Measurements from ENCODE around the gene CNTN5. TPM values are rescaled to one million over a fixed set of nuclear protein-coding genes. Genes with fewer than 3 reads are reported as not detected.

Gene CNTN5
- total RNA-seq, 1 donor from 2014 or later = not detected

DNA sequence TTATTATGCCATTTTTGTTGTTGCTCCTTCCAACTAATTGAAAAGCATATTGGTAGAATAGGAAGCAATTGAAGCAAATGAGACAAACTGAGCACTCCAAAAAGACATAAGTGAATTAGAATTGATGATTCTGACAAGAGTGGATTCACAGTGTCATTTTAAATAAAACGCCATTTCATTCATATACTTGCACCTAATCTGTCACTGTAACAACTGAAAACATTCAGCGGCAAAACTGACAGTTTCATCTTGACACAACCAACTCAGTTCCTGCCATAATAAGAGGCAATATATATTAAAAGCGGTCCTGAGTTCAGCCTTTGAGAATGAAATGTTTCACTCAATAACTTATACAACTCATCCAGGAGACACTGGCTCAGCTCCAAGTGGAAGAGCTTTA lies 306.8 kb downstream of the CNTN5 start:
- Mint-ChIP-seq H3K9me3 (ENCODE audit: low read depth) (no peaks in the 10 kb centered on the region), H3K4me1 (ENCODE audit: low read depth) (no peaks in the 10 kb centered on the region)
- DNase-seq (ENCODE audit: low spot score) = no peak

DNA sequence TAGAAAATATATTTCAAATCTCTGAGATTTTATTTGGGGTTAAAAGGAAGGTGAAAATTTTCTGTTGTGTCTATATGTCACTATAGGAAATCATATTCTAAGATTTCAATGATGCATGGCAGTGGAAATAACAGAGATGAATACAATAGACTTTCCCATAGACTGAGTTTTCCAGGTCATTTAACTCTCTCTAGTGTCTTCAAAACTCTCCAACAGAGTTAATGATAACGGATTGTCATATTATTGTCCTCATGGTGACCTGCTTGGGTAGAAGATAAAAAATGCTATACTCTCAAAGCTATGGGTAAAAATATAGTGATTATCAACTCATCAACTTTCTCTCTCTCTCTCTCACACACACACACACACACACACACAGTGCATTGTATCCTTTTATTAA lies 312.9 kb downstream of the CNTN5 start:
- DNase-seq (ENCODE audit: low spot score) = no peak
- Mint-ChIP-seq H3K27me3 (ENCODE audit: low read depth) (peaks cover 22% of the 10 kb centered on the region), H3K4me1 (ENCODE audit: low read depth) (no peaks in the 10 kb centered on the region), H3K9me3 (ENCODE audit: low read depth) (no peaks in the 10 kb centered on the region), H3K4me3 (ENCODE audit: unreplicated experiment) (no peak overlapping the region), H3K27ac (ENCODE audit: unreplicated experiment) (no peak overlapping the region), H3K36me3 (ENCODE audit: low read depth) (no peaks in the 10 kb centered on the region)
- TF ChIP-seq, protein P1, sequence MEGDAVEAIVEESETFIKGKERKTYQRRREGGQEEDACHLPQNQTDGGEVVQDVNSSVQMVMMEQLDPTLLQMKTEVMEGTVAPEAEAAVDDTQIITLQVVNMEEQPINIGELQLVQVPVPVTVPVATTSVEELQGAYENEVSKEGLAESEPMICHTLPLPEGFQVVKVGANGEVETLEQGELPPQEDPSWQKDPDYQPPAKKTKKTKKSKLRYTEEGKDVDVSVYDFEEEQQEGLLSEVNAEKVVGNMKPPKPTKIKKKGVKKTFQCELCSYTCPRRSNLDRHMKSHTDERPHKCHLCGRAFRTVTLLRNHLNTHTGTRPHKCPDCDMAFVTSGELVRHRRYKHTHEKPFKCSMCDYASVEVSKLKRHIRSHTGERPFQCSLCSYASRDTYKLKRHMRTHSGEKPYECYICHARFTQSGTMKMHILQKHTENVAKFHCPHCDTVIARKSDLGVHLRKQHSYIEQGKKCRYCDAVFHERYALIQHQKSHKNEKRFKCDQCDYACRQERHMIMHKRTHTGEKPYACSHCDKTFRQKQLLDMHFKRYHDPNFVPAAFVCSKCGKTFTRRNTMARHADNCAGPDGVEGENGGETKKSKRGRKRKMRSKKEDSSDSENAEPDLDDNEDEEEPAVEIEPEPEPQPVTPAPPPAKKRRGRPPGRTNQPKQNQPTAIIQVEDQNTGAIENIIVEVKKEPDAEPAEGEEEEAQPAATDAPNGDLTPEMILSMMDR (IDR thresholded peaks at IDR 0.05) = no peak

More for the DNA sequence above, 306.8 kb downstream of the CNTN5 start:
- Mint-ChIP-seq H3K27me3 (ENCODE audit: low read depth) (peaks cover 28% of the 10 kb centered on the region), H3K27ac (ENCODE audit: unreplicated experiment) (no peak overlapping the region), H3K36me3 (ENCODE audit: low read depth) (no peaks in the 10 kb centered on the region), H3K4me3 (ENCODE audit: unreplicated experiment) (no peak overlapping the region)
- TF ChIP-seq, protein P1 (IDR thresholded peaks at IDR 0.05) = no peak

DNA sequence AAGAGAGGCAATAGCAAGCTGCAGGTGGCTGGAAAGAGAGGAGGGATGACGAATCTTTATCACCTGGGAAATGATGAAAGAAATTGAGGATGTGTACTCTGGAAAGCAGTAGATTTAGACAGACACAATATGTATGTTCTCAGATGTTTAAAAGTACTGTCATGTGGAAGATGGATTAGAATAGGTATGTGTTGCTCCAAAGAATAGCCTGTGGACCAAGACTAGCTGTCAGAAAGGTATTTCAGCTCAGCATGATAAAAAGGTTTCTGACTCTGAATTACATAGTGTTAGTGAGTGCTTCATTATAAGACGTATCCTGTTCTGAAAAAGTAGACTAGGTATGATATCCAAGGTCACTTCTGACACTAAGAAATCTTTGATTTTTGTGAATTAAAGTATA lies 322.4 kb downstream of the CNTN5 start:
- H3K4me1 Mint-ChIP-seq (ENCODE audit: low read depth) = no peaks in the 10 kb centered on the region
- H3K27me3 Mint-ChIP-seq (ENCODE audit: low read depth) = peaks cover 4% of the 10 kb centered on the region
- H3K4me3 Mint-ChIP-seq (ENCODE audit: unreplicated experiment) = no peak overlapping the region
- no peaks in the 10 kb centered on the region for H3K36me3 Mint-ChIP-seq (ENCODE audit: low read depth)
- TF ChIP-seq, protein P1 (IDR thresholded peaks at IDR 0.05) = no peak
- H3K9me3 Mint-ChIP-seq (ENCODE audit: low read depth) = no peaks in the 10 kb centered on the region
- DNase-seq (ENCODE audit: low spot score) = no peak
- H3K27ac Mint-ChIP-seq (ENCODE audit: unreplicated experiment) = no peak overlapping the region

DNA sequence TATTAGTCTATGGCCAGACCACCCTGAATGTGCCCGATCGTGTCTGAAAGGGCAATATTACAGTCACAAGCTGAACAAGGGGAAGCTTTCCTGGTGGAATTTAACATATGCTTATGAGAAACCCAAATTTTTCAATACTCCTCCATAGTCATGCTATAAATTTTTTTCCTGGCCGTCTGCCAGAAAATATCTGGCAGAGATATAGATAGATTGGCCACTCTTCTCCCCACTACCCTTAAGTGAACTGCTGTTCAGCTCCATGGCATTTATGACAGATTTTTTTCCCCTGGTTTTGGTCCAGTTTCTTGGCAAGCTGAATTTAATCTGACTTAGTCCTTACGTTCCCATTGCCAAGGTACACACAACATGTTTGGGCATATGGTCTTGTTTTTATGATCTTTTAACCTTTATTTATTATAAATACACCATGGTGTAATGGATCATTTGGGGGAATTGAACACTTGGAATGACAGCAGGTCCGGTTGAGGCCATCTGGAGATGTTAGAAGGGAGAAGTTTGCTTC lies 328.5 kb downstream of the CNTN5 start:
- H3K36me3 Mint-ChIP-seq (ENCODE audit: low read depth) = no peaks in the 10 kb centered on the region
- no peaks in the 10 kb centered on the region for H3K4me1 Mint-ChIP-seq (ENCODE audit: low read depth)
- H3K27ac Mint-ChIP-seq (ENCODE audit: unreplicated experiment) = no peak overlapping the region
- H3K9me3 Mint-ChIP-seq (ENCODE audit: low read depth) = no peaks in the 10 kb centered on the region
- TF ChIP-seq, protein P1 (IDR thresholded peaks at IDR 0.05) = no peak
- no peak overlapping the region for H3K4me3 Mint-ChIP-seq (ENCODE audit: unreplicated experiment)
- no peak for DNase-seq (ENCODE audit: low spot score)
- peaks cover 5% of the 10 kb centered on the region for H3K27me3 Mint-ChIP-seq (ENCODE audit: low read depth)

DNA sequence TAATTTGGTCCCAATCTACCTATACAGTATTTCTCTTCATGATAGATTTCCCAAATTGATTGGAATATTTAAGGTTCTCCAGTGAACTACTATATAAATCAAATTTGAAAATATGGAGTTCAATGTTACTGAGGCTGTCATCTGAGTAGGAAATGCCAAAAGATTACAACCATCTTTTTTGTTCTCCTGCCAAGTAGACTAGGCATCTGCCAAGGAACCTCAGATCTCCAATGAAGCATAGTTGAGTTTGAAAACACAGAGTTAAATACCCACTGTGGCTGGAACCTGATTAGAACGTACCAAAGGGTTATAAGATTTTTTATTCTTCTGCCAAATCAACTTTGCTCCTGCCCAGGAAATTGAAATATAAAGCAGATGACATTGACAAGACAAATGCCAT lies 330.9 kb downstream of the CNTN5 start:
- H3K27me3 Mint-ChIP-seq (ENCODE audit: low read depth) = peaks cover 5% of the 10 kb centered on the region
- no peak for DNase-seq (ENCODE audit: low spot score)
- TF ChIP-seq, protein P1 (IDR thresholded peaks at IDR 0.05) = no peak
- no peaks in the 10 kb centered on the region for H3K36me3 Mint-ChIP-seq (ENCODE audit: low read depth)
- H3K9me3 Mint-ChIP-seq (ENCODE audit: low read depth) = no peaks in the 10 kb centered on the region
- no peaks in the 10 kb centered on the region for H3K4me1 Mint-ChIP-seq (ENCODE audit: low read depth)
- no peak overlapping the region for H3K27ac Mint-ChIP-seq (ENCODE audit: unreplicated experiment)
- H3K4me3 Mint-ChIP-seq (ENCODE audit: unreplicated experiment) = no peak overlapping the region

Data from chondrocyte (in vitro differentiated cells).